Stimulated activated naive CD8-positive, alpha-beta T cell treated with anti-CD3 and anti-CD28 coated beads, Interleukin-15, Interleukin-2, amounts not matched to agents 100 U/mL and 50 U/mL, for 24 hours (primary cell): ENCODE measurements around the gene RANBP3.
"Not testable (repeated sequence)": the region's sequence is repeated elsewhere in the genome, so short reads cannot be mapped to it uniquely, and the experiment has no call there.

Experiments used
- ATAC-seq: fragments of 150-1000 bp; cut with Tn5 transposase; one replicate; pipeline ENCODE4 v1.10.0; 2021
- DNase-seq: peaks from one replicate; pipeline ENCODE4 v3.0.0; 2021

The RANBP3 gene

GRCh38 chr19:6006070-6006446, 28.1 kb upstream of the RANBP3 start:
- DNase-seq, ATAC-seq: not testable (repeated sequence)

- peak; percentile 13 for ATAC-seq
- DNase-seq: no peak
Observed at GRCh38 chr19:6005321-6006069, 27.6 kb upstream of the RANBP3 start.

- ATAC-seq (no peak), DNase-seq (no peak)
Observed at GRCh38 chr19:6003976-6004375, 26.0 kb upstream of the RANBP3 start.

- no peak for ATAC-seq
Observed at GRCh38 chr19:6002591-6002990, 24.7 kb upstream of the RANBP3 start.

GRCh38 chr19:6000228-6000847, 22.4 kb upstream of the RANBP3 start:
- DNase-seq: no peak
- no peak for ATAC-seq

More at GRCh38 chr19:6002591-6002990, 24.7 kb upstream of the RANBP3 start:
- no peak for DNase-seq

- ATAC-seq (no peak), DNase-seq (no peak)
Observed at GRCh38 chr19:5999693-6000092, 21.8 kb upstream of the RANBP3 start.

- no peak for DNase-seq
- ATAC-seq: no peak
Observed at GRCh38 chr19:5997371-5997770, 19.4 kb upstream of the RANBP3 start.

- ATAC-seq: no peak
- no peak for DNase-seq
Observed at GRCh38 chr19:5996623-5997320, 18.8 kb upstream of the RANBP3 start.

GRCh38 chr19:5996102-5996501, 18.2 kb upstream of the RANBP3 start:
- no peak for DNase-seq

GRCh38 chr19:5995606-5996005, 17.7 kb upstream of the RANBP3 start:
- ATAC-seq (no peak), DNase-seq (no peak)

More at GRCh38 chr19:5996102-5996501, 18.2 kb upstream of the RANBP3 start:
- ATAC-seq: no peak

- ATAC-seq: no peak
- DNase-seq: no peak
Observed at GRCh38 chr19:5994405-5995165, 16.6 kb upstream of the RANBP3 start.

GRCh38 chr19:5993648-5994358, 15.9 kb upstream of the RANBP3 start:
- DNase-seq: no peak

GRCh38 chr19:5993201-5993600, 15.3 kb upstream of the RANBP3 start:
- DNase-seq: no peak
- ATAC-seq: no peak

More at GRCh38 chr19:5993648-5994358, 15.9 kb upstream of the RANBP3 start:
- no peak for ATAC-seq

GRCh38 chr19:5992756-5993155, 14.8 kb upstream of the RANBP3 start:
- no peak for ATAC-seq
- DNase-seq: no peak

GRCh38 chr19:5991244-5991838, 13.4 kb upstream of the RANBP3 start:
- DNase-seq (no peak), ATAC-seq (no peak)

GRCh38 chr19:5990289-5990797, 12.4 kb upstream of the RANBP3 start:
- DNase-seq: no peak
- ATAC-seq: no peak

- no peak for ATAC-seq
Observed at GRCh38 chr19:5989388-5990074, 11.6 kb upstream of the RANBP3 start.

GRCh38 chr19:5988517-5989387, 10.8 kb upstream of the RANBP3 start:
- DNase-seq (no peak), ATAC-seq (peak; percentile 47)

More at GRCh38 chr19:5989388-5990074, 11.6 kb upstream of the RANBP3 start:
- DNase-seq: no peak

GRCh38 chr19:5987077-5987818, 9.3 kb upstream of the RANBP3 start:
- DNase-seq (peak; percentile 81), ATAC-seq (peak; percentile 29)
